K562 (cell line): ENCODE measurements around the gene PTGR3. TPM values are rescaled to one million over a fixed set of nuclear protein-coding genes. Genes with fewer than 3 reads are reported as not detected.
A peak's percentile ranks its signal among the peaks of the same experiment; 100 is the strongest.

Experiments used
- ATAC-seq: fragments of 200-7000 bp; cut with Tn5 transposase; 3 replicates; pipeline ENCODE4 v1.9.1; 2020; ENCODE audit warnings: moderate library complexity
- BruUV-seq: library from RNA; stranded (reverse); fragments of 400-500 nt; replicated peaks from 2 replicates; lab custom pipeline; 2021; lab: Mats Ljungman, UMichigan
- CTCF ChIA-PET: fragments of 300-600 bp; formaldehyde crosslinking; extraction: SDS; loops from one replicate; lab custom pipeline; 2021; ENCODE audit warnings: low intra/inter-chr PET ratio; lab: Yijun Ruan, JAX
- POLR2A ChIA-PET: fragments of 300-600, 350-650 bp; sonication (Branson Sonifier 250); formaldehyde crosslinking; extraction: SDS; loops from one replicate; lab custom pipeline; 2021; ENCODE audit warnings: antibody characterized with exemption, inconsistent platforms; lab: Yijun Ruan, JAX
- DNase-seq, 4 experiments: peaks; one replicate each; pipeline versions ENCODE4 v3.0.0 to v3.0.0-alpha.2; 2011 to 2018; ENCODE audit warnings: low spot score in 3 of 4, mixed read lengths in 3 of 4; ENCODE audit errors: extremely low read depth in 1 of 4
- FAIRE-seq: peaks from 2 replicates; lab custom pipeline; 2011; peaks lifted over from hg19 to GRCh38; lab: Jason Lieb, UNC
- H2AFZ ChIP-seq: 2 replicates; pipeline ENCODE4 v1.6.0; 2011; ENCODE audit warnings: low read depth, low read length, control low read depth, inconsistent platforms
- H3K27ac ChIP-seq: fragments of 200-600 bp; 3 replicates; pipeline ENCODE4 v1.8.0; 2011; ENCODE audit warnings: low read depth, mild to moderate bottlenecking, control low read depth, inconsistent platforms, low read length, moderate library complexity, mixed read lengths; ENCODE audit errors: extremely low read depth
- H3K27me3 ChIP-seq, 2 experiments: fragments of 300-600 bp in 1 of 2; 2 replicates in 1 of 2; 3 replicates in 1 of 2; pipeline versions ENCODE4 v1.6.0 to v1.8.0; 2011; ENCODE audit warnings: inconsistent platforms in 2 of 2, low read length in 2 of 2, mild to moderate bottlenecking in 1 of 2, mixed read lengths in 1 of 2, moderate library complexity in 1 of 2; ENCODE audit not compliant: control insufficient read depth in 2 of 2, insufficient read depth in 2 of 2
- H3K36me3 ChIP-seq: fragments of 300-600 bp; 3 replicates; pipeline ENCODE4 v1.8.0; 2011; ENCODE audit warnings: mild to moderate bottlenecking, low read length, inconsistent platforms; ENCODE audit not compliant: control insufficient read depth, insufficient read depth
- H3K4me1 ChIP-seq, 2 experiments: fragments of 200-600 bp in 1 of 2; replicated peaks in 1 of 2; 2 replicates in 1 of 2; 3 replicates in 1 of 2; pipeline versions ENCODE4 v1.5.1 to v1.8.0; 2011; ENCODE audit warnings: inconsistent platforms in 2 of 2, low read length in 2 of 2, mild to moderate bottlenecking in 1 of 2, mixed read lengths in 1 of 2, moderate library complexity in 1 of 2; ENCODE audit not compliant: control insufficient read depth in 2 of 2, insufficient read depth in 2 of 2
- H3K4me2 ChIP-seq: 2 replicates; pipeline ENCODE4 v1.6.1; 2011; ENCODE audit warnings: low read length, control low read depth, inconsistent platforms, mixed read lengths; ENCODE audit not compliant: insufficient read depth
- H3K4me3 ChIP-seq: fragments of 200-600 bp; sonication (generic), shearing (Covaris generic); 2 replicates; pipeline ENCODE4 v1.5.1; 2016; ENCODE audit warnings: control low read depth, inconsistent platforms
- H3K79me2 ChIP-seq: fragments of 200-600 bp; 3 replicates; pipeline ENCODE4 v1.8.0; 2011; ENCODE audit warnings: low read length, inconsistent platforms; ENCODE audit not compliant: control insufficient read depth, insufficient read depth
- H3K9ac ChIP-seq, 2 experiments: 2 replicates each; pipeline versions ENCODE4 v1.6.0 to v1.6.1; 2011; ENCODE audit warnings: low read depth in 2 of 2, low read length in 2 of 2, control low read depth in 1 of 2, inconsistent platforms in 1 of 2, mild to moderate bottlenecking in 1 of 2, mixed read lengths in 1 of 2; ENCODE audit not compliant: insufficient read depth in 1 of 2
- H3K9me1 ChIP-seq: one replicate; pipeline ENCODE4 v1.6.0; 2011; ENCODE audit warnings: inconsistent platforms, mild to moderate bottlenecking, low read length, moderate library complexity; ENCODE audit not compliant: control insufficient read depth, insufficient read depth
- H3K9me3 ChIP-seq: replicated peaks from 2 replicates; pipeline ENCODE4 v1.5.1; 2011; ENCODE audit warnings: low read depth, low read length, inconsistent platforms; ENCODE audit not compliant: control insufficient read depth, insufficient read depth
- H4K20me1 ChIP-seq: replicated peaks from 2 replicates; pipeline ENCODE4 v1.6.1; 2011; ENCODE audit warnings: low read length, inconsistent platforms, mixed read lengths; ENCODE audit not compliant: control insufficient read depth, insufficient read depth
- ATF3 ChIP-seq, 2 experiments: fragments of 450-650 bp in 1 of 2; sonication (generic) in 1 of 2; formaldehyde crosslinking in 1 of 2; IDR thresholded peaks in 1 of 2; conservative IDR thresholded peaks in 1 of 2; 2 replicates each; pipeline versions ENCODE4 v1.6.1 to v1.8.1; 2016 to 2023; ENCODE audit warnings: mild to moderate bottlenecking in 2 of 2, moderate library complexity in 2 of 2, inconsistent platforms in 1 of 2, missing genetic modification reagents in 1 of 2
- GTF2A2 ChIP-seq: IDR thresholded peaks from 2 replicates; pipeline ENCODE4 v1.6.1; 2016; ENCODE audit warnings: mild to moderate bottlenecking, missing genetic modification characterization, missing compliant biosample characterization
- HOMEZ ChIP-seq: fragments of 250-450 bp; sonication (Bioruptor Pico); IDR thresholded peaks from 2 replicates; pipeline ENCODE4 v1.4.0; 2020; ENCODE audit warnings: mild to moderate bottlenecking, moderate library complexity
- RREB1 ChIP-seq: fragments of 250-450 bp; sonication (Bioruptor Pico); IDR thresholded peaks from 2 replicates; pipeline ENCODE4 v1.4.0; 2020
- SRSF7 ChIP-seq: fragments of 200-400 bp; formaldehyde crosslinking; optimal IDR thresholded peaks from 2 replicates; pipeline ENCODE3; 2017; ENCODE audit warnings: mild to moderate bottlenecking, low read depth, low read length
- ZMIZ1 ChIP-seq, 2 experiments: fragments of 150-350 bp in 1 of 2; IDR thresholded peaks; 2 replicates each; pipeline ENCODE4 v1.6.1; 2012 to 2016; ENCODE audit warnings: low read depth in 2 of 2, low read length in 2 of 2, mild to moderate bottlenecking in 1 of 2, moderate library complexity in 1 of 2
- ZNF354B ChIP-seq: fragments of 250-450 bp; sonication (Bioruptor Pico); IDR thresholded peaks from 2 replicates; pipeline ENCODE4 v1.4.0; 2020
- ZNF766 ChIP-seq: fragments of 200-800 bp; sonication (Bioruptor generic); conservative IDR thresholded peaks from 2 replicates; pipeline ENCODE4 v1.6.1; 2016; ENCODE audit warnings: missing genetic modification characterization, missing compliant biosample characterization
- WGBS: fragments of 100-300 bp; shearing (Covaris generic); methylation state at CpG from one replicate; pipeline ENCODE4 v1.1.6; 2016; ENCODE audit warnings: low coverage, mixed read lengths; ENCODE audit not compliant: insufficient coverage; ENCODE audit errors: missing lambda C conversion rate; 5-methylcytosine and 5-hydroxymethylcytosine counted together
- in situ Hi-C: fragments of 300-500 bp; cut with MboI; formaldehyde crosslinking; loops from 4 replicates; pipeline ENCODE4 v1.15.0; 2018; ENCODE audit warnings: inconsistent platforms, mixed read lengths
- intact Hi-C: fragments of 100-400 bp; cut with micrococcal nuclease; formaldehyde crosslinking; loops from 2 replicates; pipeline ENCODE4 v1.14.2; 2022
- polyA plus RNA-seq, 8 experiments: library from polyadenylated mRNA; depleted of rRNA in 4 of 8; stranded (reverse) in 5 of 8; unstranded in 3 of 8; fragments of >200 nt; fragmentation: Nextera tagmentation in 2 of 8; fragmentation: Illumina TruSeq in 1 of 8; extraction: Ambion mirVana in 2 of 8; extraction: Trizol in 1 of 8; gene quantifications; 2 replicates each; pipeline versions ENCODE4 v1.2.1 to v1.2.3, GENCODE V29; 2011 to 2014; ENCODE audit warnings: inconsistent platforms in 1 of 8, missing spikeins in 1 of 8
- total RNA-seq, 7 experiments: library from RNA; depleted of rRNA in 6 of 7; stranded (reverse); fragments of >200 nt in 6 of 7; fragmentation: Illumina TruSeq in 2 of 7; extraction: Trizol in 2 of 7; gene quantifications; 2 replicates each; pipeline versions ENCODE4 v1.2.1 to v1.2.3, GENCODE V29; 2011 to 2021; ENCODE audit warnings: low replicate concordance in 1 of 7

The PTGR3 gene
- total and polyA plus RNA-seq, 9 of the 15 experiments (the other 6 are each of a cell fraction or from before 2014, with no cell fraction given): 4.1 to 32.3 (median 15.3) TPM

GRCh38 chr18:75199327-75199726 is 9.6 kb downstream of the PTGR3 start (continued):
- no peak for TF ChIP-seq ZMIZ1 (IDR thresholded peaks at IDR 0.05; ENCODE audit: low read depth in 2 of 2, low read length in 2 of 2)
- no peak for TF ChIP-seq GTF2A2
- no peak for TF ChIP-seq ZNF766 (CRISPR knock-in tag)
- no peak for TF ChIP-seq ZNF354B (CRISPR knock-in tag)

- Histone ChIP-seq H3K36me3 (peaks cover 25% of the 10 kb centered on the region; the same call in 2 of the 3 replicates), H3K27me3 (no peaks in the 10 kb centered on the region), H4K20me1 (no peaks in the 10 kb centered on the region), H3K27ac (no peak overlapping the region), H3K4me3 (no peak overlapping the region), H3K9me3 (no peaks in the 10 kb centered on the region), H3K9me1 (no peaks in the 10 kb centered on the region), H3K4me1 (no peaks in the 10 kb centered on the region; a peak in 1 of 5 replicates), H2AFZ (no peak overlapping the region), H3K79me2 (peaks cover 11% of the 10 kb centered on the region; the same call in 2 of the 3 replicates), H3K4me2 (no peak overlapping the region), H3K9ac (no peak overlapping the region)
- DNase-seq: no peak
- ChIA-PET CTCF (no interaction called here), POLR2A (interaction anchor here (1.5 kb wide), 1 partner anchor 13 kb away, joined by 5 read pairs; the partner anchor contains the start of gene TSHZ1)
- 47% methylated on average over 3 of the region's 3 CpGs for WGBS
- ATAC-seq: peak; percentile 38; the same call in 1 of the 3 replicates
- no peak for FAIRE-seq
- intact Hi-C loops: no loop called here
- no TSS peak for BruUV-seq
- in situ Hi-C loops: no loop called here
- TF ChIP-seq HOMEZ (CRISPR knock-in tag) (no peak), RREB1 (CRISPR knock-in tag) (no peak), SRSF7 (no peak), ATF3 (IDR thresholded peaks at IDR 0.05) (no peak), ATF3 (CRISPR knock-in tag; conservative IDR thresholded peaks at IDR 0.05) (no peak)
Observed at GRCh38 chr18:75198036-75198435, 10.9 kb downstream of the PTGR3 start.
